ENCODE data around the gene C3orf49.

GRCh38 chr3:63870615-63871005 is 51.5 kb downstream of the C3orf49 start:
- TF ChIP-seq CTCF (IDR thresholded peaks at IDR 0.05), result no peak
- TF ChIP-seq POLR2AphosphoS5 (IDR thresholded peaks at IDR 0.05), result no peak
